RWPE1 (cell line): ENCODE measurements around the gene TIAM2.

Experiments used
- CTCF ChIA-PET: fragments of 350-600 bp; sonication (Branson Sonifier 250); formaldehyde crosslinking; extraction: SDS; loops from one replicate; lab custom pipeline; 2021; lab: Yijun Ruan, JAX
- POLR2A ChIA-PET: fragments of 400-600 bp; formaldehyde crosslinking; extraction: SDS; loops from one replicate; lab custom pipeline; 2020; ENCODE audit warnings: antibody characterized with exemption; ENCODE audit not compliant: low non-redundant PET; lab: Yijun Ruan, JAX
- DNase-seq: peaks from one replicate; pipeline ENCODE4 v3.0.0; 2012; ENCODE audit warnings: low spot score
- H3K27ac ChIP-seq: fragments of 450-650 bp; 2 replicates; pipeline ENCODE4 v1.5.1; 2017
- TF ChIP-seq, protein P1 (sequence below): fragments of 450-650 bp; conservative IDR thresholded peaks from 2 replicates; pipeline ENCODE4 v1.5.1; 2017; ENCODE audit warnings: low read depth, mild to moderate bottlenecking

The TIAM2 gene

DNA sequence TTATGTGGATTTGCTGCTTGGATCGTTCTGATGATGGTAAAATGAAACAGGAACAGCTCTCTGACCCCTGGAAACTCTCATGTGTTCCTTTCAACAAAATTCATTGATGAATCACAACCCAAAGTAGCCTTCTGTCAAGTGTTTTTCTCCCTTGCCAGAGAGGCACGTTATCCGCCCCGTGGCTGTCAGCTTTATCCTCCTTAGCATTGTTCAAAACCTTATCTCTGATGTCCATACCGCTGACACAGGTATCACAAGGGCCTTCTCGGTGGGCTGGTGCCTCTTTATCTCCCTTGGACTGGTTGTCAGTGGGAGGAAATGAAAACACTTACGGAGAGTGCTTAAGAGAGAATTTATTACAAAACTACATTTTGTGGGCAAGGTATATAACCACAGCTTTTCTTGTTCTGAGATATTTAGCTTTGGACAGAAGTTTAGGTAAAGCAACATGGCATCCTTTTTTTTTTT lies 84.9 kb downstream of the TIAM2 start:
- ChIA-PET POLR2A (no interaction called here), CTCF (interaction anchor here (0.6 to 1.1 kb wide), 2 partner anchors 15 to 97 kb away, joined by 3 read pairs; no protein-coding TSS in a partner anchor)
- H3K27ac ChIP-seq, result no peak overlapping the region
- no peak for DNase-seq
- TF ChIP-seq, protein P1, sequence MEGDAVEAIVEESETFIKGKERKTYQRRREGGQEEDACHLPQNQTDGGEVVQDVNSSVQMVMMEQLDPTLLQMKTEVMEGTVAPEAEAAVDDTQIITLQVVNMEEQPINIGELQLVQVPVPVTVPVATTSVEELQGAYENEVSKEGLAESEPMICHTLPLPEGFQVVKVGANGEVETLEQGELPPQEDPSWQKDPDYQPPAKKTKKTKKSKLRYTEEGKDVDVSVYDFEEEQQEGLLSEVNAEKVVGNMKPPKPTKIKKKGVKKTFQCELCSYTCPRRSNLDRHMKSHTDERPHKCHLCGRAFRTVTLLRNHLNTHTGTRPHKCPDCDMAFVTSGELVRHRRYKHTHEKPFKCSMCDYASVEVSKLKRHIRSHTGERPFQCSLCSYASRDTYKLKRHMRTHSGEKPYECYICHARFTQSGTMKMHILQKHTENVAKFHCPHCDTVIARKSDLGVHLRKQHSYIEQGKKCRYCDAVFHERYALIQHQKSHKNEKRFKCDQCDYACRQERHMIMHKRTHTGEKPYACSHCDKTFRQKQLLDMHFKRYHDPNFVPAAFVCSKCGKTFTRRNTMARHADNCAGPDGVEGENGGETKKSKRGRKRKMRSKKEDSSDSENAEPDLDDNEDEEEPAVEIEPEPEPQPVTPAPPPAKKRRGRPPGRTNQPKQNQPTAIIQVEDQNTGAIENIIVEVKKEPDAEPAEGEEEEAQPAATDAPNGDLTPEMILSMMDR, result no peak

DNA sequence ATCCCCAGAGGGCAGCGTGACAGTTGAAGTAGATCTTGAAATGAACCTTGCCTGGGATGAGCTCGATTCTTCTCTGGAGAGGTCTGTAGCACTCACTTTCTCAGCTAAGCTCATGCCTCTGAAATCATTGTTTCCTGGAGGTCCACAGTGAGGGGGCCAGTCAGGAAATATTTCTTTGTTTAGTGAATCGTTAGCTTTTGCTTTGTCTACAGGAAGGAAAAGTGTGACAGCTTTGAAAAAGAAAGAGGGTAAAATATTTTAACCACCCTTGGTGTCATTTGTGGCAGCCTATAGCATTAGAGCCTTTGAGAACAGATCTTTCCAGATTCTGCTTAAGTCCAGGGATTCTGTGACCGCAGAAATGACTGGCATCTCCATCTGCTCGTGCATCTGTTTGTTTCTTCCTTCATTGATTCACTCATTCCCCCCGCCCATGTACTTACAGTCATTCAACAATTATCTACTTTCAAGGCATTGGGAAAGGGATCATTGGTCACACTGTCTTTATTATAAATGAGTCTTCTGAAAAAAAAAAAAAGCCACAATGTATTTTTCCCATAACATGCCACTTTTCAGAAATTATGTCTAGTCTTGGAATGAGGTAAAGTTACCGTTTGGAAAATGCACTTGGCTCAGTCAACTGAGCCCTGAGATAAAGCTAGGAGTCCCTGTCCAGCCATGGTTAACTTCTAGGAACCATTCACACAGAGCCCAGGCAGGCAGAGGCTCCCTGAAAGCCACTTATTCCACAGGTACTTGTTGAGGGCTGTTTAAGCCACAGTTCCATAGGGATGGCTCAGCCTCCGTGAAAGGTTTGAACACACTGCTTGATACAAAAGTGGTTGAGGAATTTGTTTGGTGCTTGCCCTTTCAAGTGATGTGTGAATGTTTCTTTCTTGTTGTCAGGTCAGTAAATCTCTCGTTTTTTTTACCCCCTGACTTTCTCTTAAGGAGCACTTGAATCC lies 86.0 kb downstream of the TIAM2 start:
- DNase-seq, result no peak
- POLR2A ChIA-PET, result no interaction called here
- TF ChIP-seq, protein P1, result no peak
- CTCF ChIA-PET, result interaction anchor here (1.1 kb wide), 1 partner anchor 16 kb away, joined by 3 read pairs; no protein-coding TSS in a partner anchor
- H3K27ac ChIP-seq, result no peak overlapping the region

DNA sequence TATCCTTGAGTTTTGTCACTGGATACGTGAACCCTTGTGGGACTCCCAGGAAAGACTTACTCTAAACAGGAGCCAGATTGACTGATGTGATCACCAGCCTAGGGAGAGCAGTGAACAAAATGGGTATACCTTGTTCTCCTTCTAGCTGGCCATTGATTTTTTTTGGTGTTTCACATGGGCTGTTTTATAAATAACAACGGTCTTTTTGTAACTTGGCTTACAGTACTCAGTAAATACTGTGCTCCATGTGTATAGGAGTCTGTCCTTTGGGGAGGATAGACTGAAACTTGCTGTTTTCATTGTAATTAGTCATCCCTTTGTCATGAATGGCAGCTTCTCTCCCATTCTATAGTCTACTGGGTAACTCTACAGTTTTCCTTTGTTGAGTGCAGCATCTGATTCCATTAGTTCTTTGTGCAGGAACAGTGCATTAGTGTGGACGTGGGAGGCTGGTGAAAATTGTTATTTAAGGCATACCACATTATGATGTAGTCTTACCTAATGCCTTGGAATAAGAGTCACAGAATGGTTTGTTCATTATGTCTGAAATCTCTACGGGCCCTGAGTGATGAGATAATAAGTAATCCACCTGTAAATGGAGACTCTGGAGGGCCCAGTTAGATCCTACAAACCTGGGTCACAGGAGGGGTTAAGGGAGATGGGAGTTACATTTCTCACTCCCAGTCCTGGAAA lies 89.5 kb downstream of the TIAM2 start:
- TF ChIP-seq, protein P1, result no peak
- CTCF ChIA-PET, result interaction anchor here (0.6 kb wide), 1 partner anchor 495 kb away, joined by 8 read pairs; no protein-coding TSS in a partner anchor
- POLR2A ChIA-PET, result no interaction called here
- H3K27ac ChIP-seq, result no peak overlapping the region
- no peak for DNase-seq

DNA sequence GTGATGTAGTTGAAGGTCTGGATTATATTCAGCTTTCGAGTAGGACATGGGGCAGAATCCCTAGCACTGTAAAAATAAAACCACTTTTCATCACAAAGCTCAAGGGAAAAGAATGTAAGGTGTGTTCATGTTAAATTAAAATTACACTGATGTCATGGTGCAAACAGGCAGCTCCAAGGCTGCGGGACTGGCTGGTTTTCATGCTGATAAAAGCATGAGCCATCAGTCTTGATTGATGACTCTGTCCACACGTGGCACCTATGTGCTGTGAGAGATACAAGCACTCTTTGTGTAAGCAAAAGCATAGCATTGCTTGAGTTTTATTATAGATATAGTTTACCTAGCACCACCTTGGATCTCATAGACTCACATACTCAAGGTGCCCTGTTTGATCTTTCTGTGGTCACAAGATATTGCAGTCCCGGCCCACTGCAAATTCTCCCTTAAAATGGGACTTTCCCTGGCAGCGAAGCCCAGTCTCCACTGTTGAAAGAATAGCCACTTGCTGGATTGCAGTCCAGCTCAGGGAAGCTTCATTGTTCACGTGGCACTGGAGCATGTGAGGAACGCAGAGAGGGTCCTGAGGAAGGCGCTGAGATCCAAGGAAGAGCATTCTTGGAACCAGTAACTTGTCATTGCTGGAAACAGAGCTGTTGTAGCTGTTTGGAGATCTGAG lies 90.6 kb downstream of the TIAM2 start:
- TF ChIP-seq, protein P1, result no peak
- CTCF ChIA-PET, result no interaction called here
- peak; percentile 65 for DNase-seq
- no peak overlapping the region for H3K27ac ChIP-seq
- POLR2A ChIA-PET, result no interaction called here

DNA sequence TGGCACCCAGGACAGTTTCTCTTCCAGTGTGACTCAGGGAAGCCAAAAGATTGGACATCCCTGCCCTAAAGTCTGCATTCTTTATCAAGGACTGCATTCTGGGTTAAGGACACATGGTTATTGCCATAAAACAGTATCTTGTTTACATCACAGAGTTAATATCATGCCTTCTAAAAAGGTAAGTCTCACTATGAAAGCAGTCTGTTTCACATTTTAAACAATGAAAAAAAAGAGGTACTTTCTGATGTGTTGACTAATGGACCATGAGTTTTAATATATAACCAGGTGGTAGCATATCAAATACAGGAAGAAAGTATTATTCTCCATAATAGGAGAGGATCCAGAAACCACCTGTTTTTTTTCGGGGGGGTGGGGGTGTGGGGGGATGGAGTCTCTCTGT lies 93.7 kb downstream of the TIAM2 start:
- TF ChIP-seq, protein P1, result no peak
- no peak for DNase-seq
- ChIA-PET POLR2A (no interaction called here), CTCF (no interaction called here)
- H3K27ac ChIP-seq, result no peak overlapping the region

DNA sequence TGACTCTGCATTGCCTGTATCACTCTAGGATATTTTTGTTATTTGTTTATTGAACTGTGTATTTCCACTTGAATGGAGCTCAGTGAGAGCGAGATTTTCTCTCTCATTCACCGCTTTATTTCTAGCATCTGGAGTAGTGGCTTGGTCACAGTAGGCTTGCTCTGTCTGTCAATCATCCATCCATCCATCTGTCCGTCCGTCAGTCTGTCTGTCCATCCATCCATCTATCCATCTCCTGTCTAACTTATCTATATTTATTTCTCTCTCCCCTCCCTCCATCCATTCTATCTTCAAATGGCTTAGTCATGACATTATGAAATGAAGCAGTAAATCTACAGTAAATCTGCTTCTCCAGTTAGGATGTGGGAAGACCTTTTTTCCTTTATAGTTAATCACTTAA lies 94.6 kb downstream of the TIAM2 start:
- TF ChIP-seq, protein P1, result no peak
- ChIA-PET POLR2A (no interaction called here), CTCF (no interaction called here)
- no peak for DNase-seq
- H3K27ac ChIP-seq, result no peak overlapping the region
